SK-N-SH treated with all-trans-retinoic acid at 6 μM for 48 hours (cell line): ENCODE measurements around the gene PIH1D1.

Experiments
- ATAC-seq: fragments of 200-7000 bp; cut with Tn5 transposase; 3 replicates; pipeline ENCODE4 v1.9.1; 2020; ENCODE audit warnings: mild to moderate bottlenecking, moderate library complexity
- ARNTL ChIP-seq: fragments of 450-650 bp; formaldehyde crosslinking; IDR thresholded peaks from 2 replicates; pipeline ENCODE4 v1.5.0; 2020; ENCODE audit warnings: low read depth, mild to moderate bottlenecking, moderate library complexity, borderline replicate concordance
- BACH2 ChIP-seq: fragments of 250-450 bp; sonication (Bioruptor Pico); IDR thresholded peaks from 2 replicates; pipeline ENCODE4 v1.9.0; 2021; ENCODE audit warnings: mild to moderate bottlenecking, borderline replicate concordance
- CSDC2 ChIP-seq: fragments of 250-450 bp; sonication (Bioruptor Pico); IDR thresholded peaks from 2 replicates; pipeline ENCODE4 v1.5.0; 2020; ENCODE audit warnings: mild to moderate bottlenecking, moderate library complexity
- ESRRG ChIP-seq: fragments of 250-450 bp; sonication (Bioruptor Pico); IDR thresholded peaks from 2 replicates; pipeline ENCODE4 v1.6.1; 2021; ENCODE audit warnings: mild to moderate bottlenecking
- GLIS3 ChIP-seq: fragments of 250-450 bp; sonication (Bioruptor Pico); IDR thresholded peaks from 2 replicates; pipeline ENCODE4 v1.5.0; 2020; ENCODE audit warnings: mild to moderate bottlenecking, moderate library complexity
- ISL1 ChIP-seq: fragments of 250-450 bp; sonication (Bioruptor Pico); IDR thresholded peaks from 2 replicates; pipeline ENCODE4 v2.1.2; 2022; ENCODE audit warnings: mild to moderate bottlenecking, moderate library complexity
- OSR1 ChIP-seq: fragments of 250-450 bp; sonication (Bioruptor Pico); IDR thresholded peaks from 2 replicates; pipeline ENCODE4 v1.8.0; 2022; ENCODE audit warnings: moderate library complexity, mild to moderate bottlenecking, inconsistent platforms
- PPARA ChIP-seq: fragments of 250-450 bp; sonication (Bioruptor Pico); IDR thresholded peaks from 2 replicates; pipeline ENCODE4 v1.5.0; 2020; ENCODE audit warnings: mild to moderate bottlenecking, borderline replicate concordance
- RARB ChIP-seq: fragments of 250-450 bp; sonication (Bioruptor Pico); IDR thresholded peaks from 2 replicates; pipeline ENCODE4 v1.8.0; 2021; ENCODE audit warnings: mild to moderate bottlenecking, moderate library complexity
- SNAI2 ChIP-seq: fragments of 250-450 bp; sonication (Bioruptor Pico); IDR thresholded peaks from 2 replicates; pipeline ENCODE4 v1.5.0; 2020; ENCODE audit warnings: mild to moderate bottlenecking, moderate library complexity
- TCF4 ChIP-seq: fragments of 250-450 bp; sonication (Bioruptor Pico); IDR thresholded peaks from 2 replicates; pipeline ENCODE4 v1.8.0; 2021; ENCODE audit warnings: mild to moderate bottlenecking, moderate library complexity, borderline replicate concordance
- TOX ChIP-seq: fragments of 250-450 bp; sonication (Bioruptor Pico); IDR thresholded peaks from 2 replicates; pipeline ENCODE4 v1.8.0; 2021; ENCODE audit warnings: mild to moderate bottlenecking, moderate library complexity, borderline replicate concordance
- ZC3H10 ChIP-seq: fragments of 250-450 bp; sonication (Bioruptor Pico); IDR thresholded peaks from 2 replicates; pipeline ENCODE4 v1.5.1; 2021; ENCODE audit warnings: mild to moderate bottlenecking, moderate library complexity
- ZFP3 ChIP-seq: fragments of 250-450 bp; sonication (Bioruptor Pico); IDR thresholded peaks from 2 replicates; pipeline ENCODE4 v1.5.0; 2020; ENCODE audit warnings: mild to moderate bottlenecking, moderate library complexity
- ZFP30 ChIP-seq: fragments of 450-650 bp; formaldehyde crosslinking; IDR thresholded peaks from 2 replicates; pipeline ENCODE4 v1.5.0; 2022; ENCODE audit warnings: mild to moderate bottlenecking, moderate library complexity
- ZNF565 ChIP-seq: fragments of 450-650 bp; formaldehyde crosslinking; conservative IDR thresholded peaks from 2 replicates; pipeline ENCODE4 v1.5.0; 2020; ENCODE audit warnings: low read depth, mild to moderate bottlenecking, moderate library complexity
- ZNF70 ChIP-seq: fragments of 450-650 bp; formaldehyde crosslinking; IDR thresholded peaks from 2 replicates; pipeline ENCODE4 v1.5.0; 2020; ENCODE audit warnings: mild to moderate bottlenecking, moderate library complexity
- ZNF8 ChIP-seq: fragments of 450-650 bp; formaldehyde crosslinking; IDR thresholded peaks from 2 replicates; pipeline ENCODE4 v1.5.0; 2020; ENCODE audit warnings: mild to moderate bottlenecking, moderate library complexity
- TF ChIP-seq, protein P1 (sequence below): fragments of 250-450 bp; sonication (Bioruptor Pico); IDR thresholded peaks from 2 replicates; pipeline ENCODE4 v1.5.1; 2021; ENCODE audit warnings: mild to moderate bottlenecking, moderate library complexity
- TF ChIP-seq, protein P2 (sequence below): fragments of 250-450 bp; sonication (Bioruptor Pico); IDR thresholded peaks from 2 replicates; pipeline ENCODE4 v1.5.0; 2020; ENCODE audit warnings: mild to moderate bottlenecking, moderate library complexity
- TF ChIP-seq, protein P3 (sequence below): fragments of 250-450 bp; sonication (Bioruptor Pico); IDR thresholded peaks from 2 replicates; pipeline ENCODE4 v1.8.0; 2020; ENCODE audit warnings: mild to moderate bottlenecking, moderate library complexity, borderline replicate concordance

The PIH1D1 gene

DNA sequence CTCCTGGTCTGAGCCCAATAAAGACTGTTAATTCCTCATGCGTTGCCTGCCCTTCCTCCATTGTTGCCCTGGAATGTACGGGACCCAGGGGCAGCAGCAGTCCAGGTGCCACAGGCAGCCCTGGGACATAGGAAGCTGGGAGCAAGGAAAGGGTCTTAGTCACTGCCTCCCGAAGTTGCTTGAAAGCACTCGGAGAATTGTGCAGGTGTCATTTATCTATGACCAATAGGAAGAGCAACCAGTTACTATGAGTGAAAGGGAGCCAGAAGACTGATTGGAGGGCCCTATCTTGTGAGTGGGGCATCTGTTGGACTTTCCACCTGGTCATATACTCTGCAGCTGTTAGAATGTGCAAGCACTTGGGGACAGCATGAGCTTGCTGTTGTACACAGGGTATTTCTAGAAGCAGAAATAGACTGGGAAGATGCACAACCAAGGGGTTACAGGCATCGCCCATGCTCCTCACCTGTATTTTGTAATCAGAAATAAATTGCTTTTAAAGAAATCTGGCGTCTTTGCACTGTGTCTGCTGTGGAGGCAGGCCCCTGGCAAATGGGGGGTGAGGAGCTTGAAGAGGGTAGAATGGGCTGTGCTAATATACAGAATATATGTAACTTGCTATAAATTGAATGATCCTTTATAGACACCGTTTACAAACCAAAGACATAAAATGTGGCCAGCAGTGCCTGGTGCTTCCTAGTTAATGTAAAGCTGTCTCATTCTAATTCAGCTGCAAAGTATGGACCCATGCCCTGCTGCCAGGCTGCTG is 40.4 kb upstream of the PIH1D1 start:
- TF ChIP-seq, protein P1, sequence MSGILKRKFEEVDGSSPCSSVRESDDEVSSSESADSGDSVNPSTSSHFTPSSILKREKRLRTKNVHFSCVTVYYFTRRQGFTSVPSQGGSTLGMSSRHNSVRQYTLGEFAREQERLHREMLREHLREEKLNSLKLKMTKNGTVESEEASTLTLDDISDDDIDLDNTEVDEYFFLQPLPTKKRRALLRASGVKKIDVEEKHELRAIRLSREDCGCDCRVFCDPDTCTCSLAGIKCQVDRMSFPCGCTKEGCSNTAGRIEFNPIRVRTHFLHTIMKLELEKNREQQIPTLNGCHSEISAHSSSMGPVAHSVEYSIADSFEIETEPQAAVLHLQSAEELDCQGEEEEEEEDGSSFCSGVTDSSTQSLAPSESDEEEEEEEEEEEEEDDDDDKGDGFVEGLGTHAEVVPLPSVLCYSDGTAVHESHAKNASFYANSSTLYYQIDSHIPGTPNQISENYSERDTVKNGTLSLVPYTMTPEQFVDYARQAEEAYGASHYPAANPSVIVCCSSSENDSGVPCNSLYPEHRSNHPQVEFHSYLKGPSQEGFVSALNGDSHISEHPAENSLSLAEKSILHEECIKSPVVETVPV = no peak
- TF ChIP-seq ESRRG (CRISPR knock-in tag) (no peak), RARB (CRISPR knock-in tag) (no peak), GLIS3 (CRISPR knock-in tag) (no peak), BACH2 (CRISPR knock-in tag) (no peak), ZFP3 (CRISPR knock-in tag) (no peak), ARNTL (CRISPR knock-in tag) (no peak), ISL1 (CRISPR knock-in tag) (no peak), PPARA (CRISPR knock-in tag) (no peak), CSDC2 (CRISPR knock-in tag) (no peak), OSR1 (CRISPR knock-in tag) (no peak), SNAI2 (CRISPR knock-in tag) (no peak), ZFP30 (CRISPR knock-in tag) (no peak), TCF4 (CRISPR knock-in tag) (no peak), ZNF8 (CRISPR knock-in tag) (no peak), ZC3H10 (CRISPR knock-in tag) (no peak), ZNF565 (CRISPR knock-in tag) (no peak), ZNF70 (CRISPR knock-in tag) (no peak)
- TF ChIP-seq, protein P2, sequence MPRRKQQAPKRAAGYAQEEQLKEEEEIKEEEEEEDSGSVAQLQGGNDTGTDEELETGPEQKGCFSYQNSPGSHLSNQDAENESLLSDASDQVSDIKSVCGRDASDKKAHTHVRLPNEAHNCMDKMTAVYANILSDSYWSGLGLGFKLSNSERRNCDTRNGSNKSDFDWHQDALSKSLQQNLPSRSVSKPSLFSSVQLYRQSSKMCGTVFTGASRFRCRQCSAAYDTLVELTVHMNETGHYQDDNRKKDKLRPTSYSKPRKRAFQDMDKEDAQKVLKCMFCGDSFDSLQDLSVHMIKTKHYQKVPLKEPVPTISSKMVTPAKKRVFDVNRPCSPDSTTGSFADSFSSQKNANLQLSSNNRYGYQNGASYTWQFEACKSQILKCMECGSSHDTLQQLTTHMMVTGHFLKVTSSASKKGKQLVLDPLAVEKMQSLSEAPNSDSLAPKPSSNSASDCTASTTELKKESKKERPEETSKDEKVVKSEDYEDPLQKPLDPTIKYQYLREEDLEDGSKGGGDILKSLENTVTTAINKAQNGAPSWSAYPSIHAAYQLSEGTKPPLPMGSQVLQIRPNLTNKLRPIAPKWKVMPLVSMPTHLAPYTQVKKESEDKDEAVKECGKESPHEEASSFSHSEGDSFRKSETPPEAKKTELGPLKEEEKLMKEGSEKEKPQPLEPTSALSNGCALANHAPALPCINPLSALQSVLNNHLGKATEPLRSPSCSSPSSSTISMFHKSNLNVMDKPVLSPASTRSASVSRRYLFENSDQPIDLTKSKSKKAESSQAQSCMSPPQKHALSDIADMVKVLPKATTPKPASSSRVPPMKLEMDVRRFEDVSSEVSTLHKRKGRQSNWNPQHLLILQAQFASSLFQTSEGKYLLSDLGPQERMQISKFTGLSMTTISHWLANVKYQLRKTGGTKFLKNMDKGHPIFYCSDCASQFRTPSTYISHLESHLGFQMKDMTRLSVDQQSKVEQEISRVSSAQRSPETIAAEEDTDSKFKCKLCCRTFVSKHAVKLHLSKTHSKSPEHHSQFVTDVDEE (CRISPR knock-in tag) = no peak
- TF ChIP-seq, protein P3, sequence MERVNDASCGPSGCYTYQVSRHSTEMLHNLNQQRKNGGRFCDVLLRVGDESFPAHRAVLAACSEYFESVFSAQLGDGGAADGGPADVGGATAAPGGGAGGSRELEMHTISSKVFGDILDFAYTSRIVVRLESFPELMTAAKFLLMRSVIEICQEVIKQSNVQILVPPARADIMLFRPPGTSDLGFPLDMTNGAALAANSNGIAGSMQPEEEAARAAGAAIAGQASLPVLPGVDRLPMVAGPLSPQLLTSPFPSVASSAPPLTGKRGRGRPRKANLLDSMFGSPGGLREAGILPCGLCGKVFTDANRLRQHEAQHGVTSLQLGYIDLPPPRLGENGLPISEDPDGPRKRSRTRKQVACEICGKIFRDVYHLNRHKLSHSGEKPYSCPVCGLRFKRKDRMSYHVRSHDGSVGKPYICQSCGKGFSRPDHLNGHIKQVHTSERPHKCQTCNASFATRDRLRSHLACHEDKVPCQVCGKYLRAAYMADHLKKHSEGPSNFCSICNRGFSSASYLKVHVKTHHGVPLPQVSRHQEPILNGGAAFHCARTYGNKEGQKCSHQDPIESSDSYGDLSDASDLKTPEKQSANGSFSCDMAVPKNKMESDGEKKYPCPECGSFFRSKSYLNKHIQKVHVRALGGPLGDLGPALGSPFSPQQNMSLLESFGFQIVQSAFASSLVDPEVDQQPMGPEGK (CRISPR knock-in tag) = no peak
- TF ChIP-seq, all 23 proteins: peak for 0
- no peak for ATAC-seq

DNA sequence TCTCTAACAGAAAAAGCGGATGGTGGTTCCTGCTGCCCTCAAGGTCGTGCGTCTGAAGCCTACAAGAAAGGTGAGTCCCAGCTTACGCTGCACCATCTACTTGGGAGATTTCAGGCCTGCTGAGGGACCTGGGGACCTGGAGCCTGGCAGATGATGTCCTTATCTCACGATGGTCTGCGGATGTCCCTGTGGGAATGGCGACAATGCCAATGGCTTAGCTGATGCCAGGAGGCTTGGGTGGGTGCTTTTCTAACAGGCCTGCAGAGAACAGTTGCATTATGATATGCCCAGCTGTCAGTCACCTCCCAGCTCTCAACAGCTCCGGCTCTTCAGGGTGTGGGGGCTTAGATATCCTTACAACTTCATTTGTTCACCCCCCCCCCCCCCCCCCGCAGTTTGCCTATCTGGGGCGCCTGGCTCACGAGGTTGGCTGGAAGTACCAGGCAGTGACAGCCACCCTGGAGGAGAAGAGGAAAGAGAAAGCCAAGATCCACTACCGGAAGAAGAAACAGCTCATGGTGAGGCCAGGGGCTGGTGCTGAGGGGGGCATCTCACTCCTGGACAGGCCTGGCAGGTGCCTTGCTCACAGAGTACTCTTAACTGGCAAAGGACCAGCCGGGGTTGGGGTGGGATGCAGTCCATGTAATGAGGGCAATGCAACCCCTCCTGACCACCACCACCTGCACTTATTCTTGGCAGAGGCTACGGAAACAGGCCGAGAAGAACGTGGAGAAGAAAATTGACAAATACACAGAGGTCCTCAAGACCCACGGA is 39.6 kb upstream of the PIH1D1 start:
- ATAC-seq = no peak
- no peak for TF ChIP-seq ARNTL (CRISPR knock-in tag)
- no peak for TF ChIP-seq BACH2 (CRISPR knock-in tag)
- no peak for TF ChIP-seq GLIS3 (CRISPR knock-in tag)
- TF ChIP-seq TCF4 (CRISPR knock-in tag) = no peak

DNA sequence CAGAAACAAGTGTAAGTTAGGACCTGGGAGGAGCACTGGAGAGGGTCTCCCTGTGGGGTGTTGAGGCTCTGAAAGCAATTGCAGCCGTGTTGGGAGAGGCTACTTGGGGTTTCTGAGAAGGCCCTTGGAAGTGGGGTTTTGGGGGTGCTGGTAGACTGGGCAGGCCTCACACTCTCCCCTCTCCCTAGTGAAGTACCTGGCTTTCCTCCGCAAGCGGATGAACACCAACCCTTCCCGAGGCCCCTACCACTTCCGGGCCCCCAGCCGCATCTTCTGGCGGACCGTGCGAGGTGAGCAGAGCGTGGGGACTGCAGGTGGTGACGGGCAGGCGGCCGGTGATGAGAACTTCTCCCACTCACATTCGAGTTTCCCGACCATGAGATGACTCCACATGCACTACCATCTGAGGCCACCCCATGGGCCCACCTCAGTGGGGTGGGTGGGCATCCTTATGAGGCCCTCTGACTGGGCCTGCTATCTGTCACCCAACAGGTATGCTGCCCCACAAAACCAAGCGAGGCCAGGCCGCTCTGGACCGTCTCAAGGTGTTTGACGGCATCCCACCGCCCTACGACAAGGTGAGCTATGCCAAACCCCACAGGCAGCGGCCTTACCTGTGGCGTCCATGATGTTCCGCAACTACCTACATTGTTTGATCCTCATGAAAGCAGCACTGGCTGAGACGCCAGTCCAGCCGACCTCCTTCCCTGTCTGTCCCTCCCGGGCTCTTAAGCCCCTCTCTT is 38.8 kb upstream of the PIH1D1 start:
- ATAC-seq = no peak
- TF ChIP-seq ZNF70 (CRISPR knock-in tag) (no peak), PPARA (CRISPR knock-in tag) (no peak), ZNF565 (CRISPR knock-in tag) (no peak), CSDC2 (CRISPR knock-in tag) (no peak), TOX (CRISPR knock-in tag) (no peak), ZFP3 (CRISPR knock-in tag) (no peak), ZNF8 (CRISPR knock-in tag) (no peak)
- TF ChIP-seq, all 23 proteins: peak for 0
